Measurements from ENCODE around the gene BHLHA15. TPM values are rescaled to one million over a fixed set of nuclear protein-coding genes. Genes with fewer than 3 reads are reported as not detected.
"Not testable (repeated sequence)": the region's sequence is repeated elsewhere in the genome, so short reads cannot be mapped to it uniquely, and the experiment has no call there.

The BHLHA15 gene
- total RNA-seq, 1 donor from 2014 or later, result not detected

- Histone ChIP-seq H3K36me3 (peaks cover 56% of the 10 kb centered on the region), H3K27ac (replicated peaks) (no peak overlapping the region), H3K27me3 (ENCODE audit: low read depth) (no peaks in the 10 kb centered on the region), H3K9me3 (replicated peaks) (no peaks in the 10 kb centered on the region), H3K4me3 (no peak overlapping the region), H3K4me1 (no peaks in the 10 kb centered on the region)
- no peak for TF ChIP-seq CTCF (IDR thresholded peaks at IDR 0.05; ENCODE audit: borderline replicate concordance)
- intact Hi-C loops (cut with micrococcal nuclease), result no loop called here
- DNase-seq, result peak; percentile 10
These were observed 6.7 kb downstream of the BHLHA15 start for GRCh38 chr7:98217623-98218582.

DNA sequence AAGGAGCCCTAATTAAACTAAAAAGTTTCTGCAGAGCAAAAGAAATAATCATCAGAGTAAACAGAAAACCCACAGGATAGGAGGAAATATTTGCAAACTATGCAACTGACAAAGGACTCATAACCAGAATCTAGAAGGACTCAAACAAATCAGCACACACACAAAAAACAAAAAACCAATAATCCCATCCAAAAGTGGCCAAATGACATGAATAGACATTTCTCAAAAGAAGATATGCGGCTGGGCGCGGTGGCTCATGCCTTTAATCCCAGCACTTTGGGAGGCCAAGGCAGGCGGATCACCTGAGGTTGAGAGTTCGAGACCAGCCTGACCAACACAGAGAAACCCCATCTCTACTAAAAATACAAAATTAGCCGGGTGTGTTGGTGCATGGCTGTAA, 8.1 kb downstream of the BHLHA15 start:
- H3K27ac ChIP-seq (replicated peaks); H3K4me1 ChIP-seq; intact Hi-C loops (cut with micrococcal nuclease); H3K4me3 ChIP-seq; H3K27me3 ChIP-seq (ENCODE audit: low read depth); H3K9me3 ChIP-seq (replicated peaks): not testable (repeated sequence)
- DNase-seq, result peak; percentile 0
- H3K36me3 ChIP-seq, result peaks cover 67% of the 10 kb centered on the region

- Histone ChIP-seq H3K4me3 (no peak overlapping the region), H3K36me3 (peaks cover 86% of the 10 kb centered on the region), H3K27ac (replicated peaks) (no peak overlapping the region), H3K27me3 (ENCODE audit: low read depth) (no peaks in the 10 kb centered on the region), H3K9me3 (replicated peaks) (no peaks in the 10 kb centered on the region), H3K4me1 (no peaks in the 10 kb centered on the region)
- no peak for TF ChIP-seq CTCF (IDR thresholded peaks at IDR 0.05; ENCODE audit: borderline replicate concordance)
- intact Hi-C loops (cut with micrococcal nuclease), result no loop called here
- peak; percentile 9 for DNase-seq
These were observed 10.6 kb downstream of the BHLHA15 start for GRCh38 chr7:98221611-98222532.

GRCh38 chr7:98222533-98223195, 11.4 kb downstream of the BHLHA15 start:
- DNase-seq, result peak; percentile 9
- H3K36me3 ChIP-seq, result peaks cover 86% of the 10 kb centered on the region
- intact Hi-C loops (cut with micrococcal nuclease), result no loop called here

DNA sequence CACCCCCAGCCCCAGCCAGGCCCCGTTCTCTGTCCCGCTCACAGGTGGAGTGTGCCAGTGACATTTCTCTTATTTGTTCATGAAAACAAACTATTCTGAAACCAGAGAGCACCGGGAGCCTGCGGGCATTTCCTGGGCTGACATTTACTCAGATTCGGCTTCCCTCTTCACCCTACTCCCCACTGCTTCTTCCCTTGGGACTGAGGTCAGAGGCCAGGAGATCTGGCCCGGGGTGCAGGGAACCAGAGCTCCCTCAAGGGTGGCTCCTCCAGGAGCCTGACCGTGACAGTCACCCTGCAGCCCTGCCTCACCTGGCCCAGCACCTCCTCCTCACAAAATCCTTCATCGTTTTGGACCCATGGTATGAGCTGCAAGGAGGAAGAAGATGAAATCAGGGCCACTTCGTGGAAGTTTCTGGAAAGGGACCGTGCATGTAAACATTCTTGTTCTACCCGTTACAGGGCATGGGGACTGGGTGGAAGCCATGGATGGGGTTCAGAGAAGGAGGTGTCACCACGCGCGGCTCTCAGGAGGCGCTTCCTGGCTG, 12.2 kb downstream of the BHLHA15 start:
- H3K4me3 ChIP-seq, result no peak overlapping the region
- H3K9me3 ChIP-seq (replicated peaks), result no peaks in the 10 kb centered on the region
- H3K27ac ChIP-seq (replicated peaks), result no peak overlapping the region
- H3K36me3 ChIP-seq, result peaks cover 87% of the 10 kb centered on the region
- intact Hi-C loops (cut with micrococcal nuclease), result no loop called here
- H3K4me1 ChIP-seq, result no peaks in the 10 kb centered on the region
- DNase-seq, result no peak
- H3K27me3 ChIP-seq (ENCODE audit: low read depth), result no peaks in the 10 kb centered on the region
- no peak for TF ChIP-seq CTCF (IDR thresholded peaks at IDR 0.05; ENCODE audit: borderline replicate concordance)

More at GRCh38 chr7:98222533-98223195, 11.4 kb downstream of the BHLHA15 start:
- H3K9me3 ChIP-seq (replicated peaks), result no peaks in the 10 kb centered on the region
- H3K27ac ChIP-seq (replicated peaks), result no peak overlapping the region
- H3K4me1 ChIP-seq, result no peaks in the 10 kb centered on the region
- TF ChIP-seq CTCF (IDR thresholded peaks at IDR 0.05; ENCODE audit: borderline replicate concordance), result no peak
- no peaks in the 10 kb centered on the region for H3K27me3 ChIP-seq (ENCODE audit: low read depth)
- H3K4me3 ChIP-seq, result no peak overlapping the region
